Hepatocyte (in vitro differentiated cells): Measurements from ENCODE around the gene SH3PXD2B. TPM values are rescaled to one million over a fixed set of nuclear protein-coding genes. Genes with fewer than 3 reads are reported as not detected.

ENCODE experiments used
- DNase-seq: peaks from one replicate; pipeline ENCODE4 v3.0.0-alpha.2; 2016; ENCODE audit warnings: low spot score
- H2AFZ ChIP-seq: fragments of 200-600 bp; sonication (generic); 2 replicates; pipeline ENCODE4 v1.6.0; 2016; ENCODE audit warnings: antibody characterized with exemption, mild to moderate bottlenecking
- H3K27ac ChIP-seq: fragments of 200-600 bp; sonication (generic); 2 replicates; pipeline ENCODE4 v1.5.1; 2016; ENCODE audit warnings: mild to moderate bottlenecking
- H3K27me3 ChIP-seq: fragments of 200-600 bp; sonication (generic); 2 replicates; pipeline ENCODE4 v1.6.1; 2016
- H3K36me3 ChIP-seq: fragments of 200-600 bp; sonication (generic); replicated peaks from 2 replicates; pipeline ENCODE4 v1.5.1; 2016; ENCODE audit warnings: low read depth; ENCODE audit not compliant: insufficient read depth
- H3K4me1 ChIP-seq: fragments of 200-600 bp; sonication (generic); 2 replicates; pipeline ENCODE4 v1.5.1; 2016; ENCODE audit warnings: mild to moderate bottlenecking, moderate library complexity; ENCODE audit not compliant: insufficient read depth
- H3K4me2 ChIP-seq: fragments of 200-600 bp; sonication (generic); 2 replicates; pipeline ENCODE4 v1.6.0; 2016
- H3K4me3 ChIP-seq: fragments of 200-600 bp; sonication (generic); 2 replicates; pipeline ENCODE4 v1.5.1; 2016; ENCODE audit warnings: mild to moderate bottlenecking
- H3K79me2 ChIP-seq: fragments of 200-600 bp; sonication (generic); 2 replicates; pipeline ENCODE4 v1.6.0; 2017; ENCODE audit warnings: mild to moderate bottlenecking
- H3K9me2 ChIP-seq: fragments of 200-600 bp; sonication (generic); replicated peaks from 2 replicates; pipeline ENCODE4 v1.6.0; 2017; ENCODE audit warnings: mild to moderate bottlenecking; ENCODE audit not compliant: insufficient read depth
- H3K9me3 ChIP-seq: fragments of 200-600 bp; sonication (generic); 2 replicates; pipeline ENCODE4 v1.5.1; 2016; ENCODE audit warnings: low read depth, mild to moderate bottlenecking
- H4K20me1 ChIP-seq: fragments of 200-600 bp; sonication (generic); 2 replicates; pipeline ENCODE4 v1.6.0; 2016; ENCODE audit warnings: mild to moderate bottlenecking; ENCODE audit not compliant: insufficient read depth, poor library complexity, severe bottlenecking
- CTCF ChIP-seq: fragments of 200-600 bp; sonication (generic); IDR thresholded peaks from 2 replicates; pipeline ENCODE4 v1.5.1; 2016; ENCODE audit warnings: antibody characterized with exemption, mild to moderate bottlenecking; ENCODE audit not compliant: poor library complexity
- EZH2 ChIP-seq: fragments of 200-600 bp; sonication (generic); IDR thresholded peaks from 2 replicates; pipeline ENCODE4 v1.6.1; 2016; ENCODE audit warnings: antibody characterized with exemption, mild to moderate bottlenecking, borderline replicate concordance
- EZH2phosphoT487 ChIP-seq: fragments of 200-600 bp; sonication (generic); IDR thresholded peaks from one replicate; pipeline ENCODE4 v1.6.1; 2018; ENCODE audit warnings: antibody characterized with exemption, mild to moderate bottlenecking, low read depth, moderate library complexity; ENCODE audit not compliant: unreplicated experiment, severe bottlenecking
- WGBS: methylation state at CpG from one replicate; pipeline ENCODE4 v1.1.6; 2016; ENCODE audit warnings: low lambda C conversion rate; ENCODE audit errors: missing lambda C conversion rate; 5-methylcytosine and 5-hydroxymethylcytosine counted together
- polyA plus RNA-seq: library from polyadenylated mRNA; unstranded; fragments of >200 nt; fragmentation: Nextera tagmentation; extraction: Ambion mirVana; gene quantifications from 2 replicates; pipeline ENCODE4 v1.2.1, GENCODE V29; 2016
- total RNA-seq: library from RNA; depleted of rRNA; stranded (reverse); fragments of >200 nt; gene quantifications from 2 replicates; pipeline ENCODE4 v1.2.3, GENCODE V29; 2014

SH3PXD2B gene
- total and polyA plus RNA-seq, 2 experiments from 2014 or later: 27.8 to 28.5 TPM

- no peak for DNase-seq
- Histone ChIP-seq H3K79me2 (peaks cover 70% of the 10 kb centered on the region), H3K27me3 (no peaks in the 10 kb centered on the region), H3K4me3 (peak overlapping the region; percentile 99), H3K9me3 (no peaks in the 10 kb centered on the region), H3K36me3 (no peaks in the 10 kb centered on the region), H3K27ac (peak overlapping the region; percentile 100), H4K20me1 (peaks cover 52% of the 10 kb centered on the region), H3K4me1 (peaks cover 18% of the 10 kb centered on the region), H2AFZ (no peak overlapping the region), H3K4me2 (peak overlapping the region; percentile 84), H3K9me2 (no peaks in the 10 kb centered on the region)
- TF ChIP-seq CTCF (no peak), EZH2 (no peak), EZH2phosphoT487 (no peak)
- 75% methylated on average over 6 of the region's 6 CpGs for WGBS
Measured at GRCh38 chr5:172281346-172281745, 173.0 kb downstream of the SH3PXD2B start.

- H3K9me2 ChIP-seq: no peaks in the 10 kb centered on the region
- peak overlapping the region; percentile 84 for H3K4me2 ChIP-seq
- peaks cover 56% of the 10 kb centered on the region for H4K20me1 ChIP-seq
- peaks cover 74% of the 10 kb centered on the region for H3K79me2 ChIP-seq
- no peak for TF ChIP-seq CTCF
- TF ChIP-seq EZH2phosphoT487: no peak
- no peak for TF ChIP-seq EZH2
- no peaks in the 10 kb centered on the region for H3K9me3 ChIP-seq
- H3K36me3 ChIP-seq: no peaks in the 10 kb centered on the region
- H3K27me3 ChIP-seq: no peaks in the 10 kb centered on the region
- peak overlapping the region; percentile 100 for H3K27ac ChIP-seq
- no peak overlapping the region for H2AFZ ChIP-seq
- no peak for DNase-seq
- no peak overlapping the region for H3K4me3 ChIP-seq
- WGBS: 60% methylated on average over 4 of the region's 4 CpGs
- peaks cover 18% of the 10 kb centered on the region for H3K4me1 ChIP-seq
Measured at GRCh38 chr5:172280929-172281328, 173.4 kb downstream of the SH3PXD2B start.

- no peak for DNase-seq
- Histone ChIP-seq H3K27ac (no peak overlapping the region), H3K4me3 (no peak overlapping the region), H3K79me2 (peaks cover 80% of the 10 kb centered on the region), H3K9me2 (no peaks in the 10 kb centered on the region), H3K9me3 (no peaks in the 10 kb centered on the region), H2AFZ (no peak overlapping the region), H4K20me1 (peaks cover 62% of the 10 kb centered on the region), H3K4me2 (peak overlapping the region; percentile 84), H3K36me3 (no peaks in the 10 kb centered on the region), H3K27me3 (no peaks in the 10 kb centered on the region), H3K4me1 (peaks cover 18% of the 10 kb centered on the region)
- 98% methylated on average over 5 of the region's 5 CpGs for WGBS
- no peak for TF ChIP-seq EZH2phosphoT487
- TF ChIP-seq EZH2: no peak
- no peak for TF ChIP-seq CTCF
Measured at GRCh38 chr5:172280317-172280716, 174.0 kb downstream of the SH3PXD2B start.

GRCh38 chr5:172278356-172278755, 176.0 kb downstream of the SH3PXD2B start:
- no peak overlapping the region for H3K4me3 ChIP-seq
- H3K4me1 ChIP-seq: peaks cover 12% of the 10 kb centered on the region
- no peak overlapping the region for H3K4me2 ChIP-seq
- no peak overlapping the region for H2AFZ ChIP-seq
- H3K27me3 ChIP-seq: no peaks in the 10 kb centered on the region
- no peak for DNase-seq
- H3K79me2 ChIP-seq: peaks cover 100% of the 10 kb centered on the region
- H3K27ac ChIP-seq: no peak overlapping the region
- no peaks in the 10 kb centered on the region for H3K36me3 ChIP-seq
- TF ChIP-seq EZH2phosphoT487: no peak
- no peak for TF ChIP-seq EZH2
- TF ChIP-seq CTCF: no peak
- peaks cover 80% of the 10 kb centered on the region for H4K20me1 ChIP-seq
- no peaks in the 10 kb centered on the region for H3K9me2 ChIP-seq
- H3K9me3 ChIP-seq: no peaks in the 10 kb centered on the region
- 96% methylated on average over 9 of the region's 9 CpGs for WGBS
